ENCODE measurements around the gene ZCCHC14.

DNA sequence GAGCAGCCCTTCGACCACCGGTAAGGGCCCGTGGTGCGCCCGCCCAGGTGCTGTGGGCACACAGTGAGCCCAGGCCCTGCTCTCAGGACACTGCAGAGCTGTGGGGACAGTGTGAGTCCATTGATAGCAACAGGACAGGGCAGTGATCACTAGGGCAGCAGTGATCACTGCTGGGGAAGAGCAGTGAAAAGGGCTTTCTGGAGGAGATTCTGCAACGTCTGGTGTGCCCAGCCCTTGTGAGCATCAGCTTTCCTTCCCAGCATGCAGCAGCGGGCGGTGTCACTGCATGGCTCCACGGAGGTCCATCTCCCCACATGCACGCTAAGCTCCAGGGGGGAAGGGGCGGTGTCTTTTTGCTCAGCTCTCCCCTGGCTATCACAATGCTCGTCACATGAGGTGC is 68.6 kb downstream of the ZCCHC14 start:
- TF ChIP-seq, protein P1, sequence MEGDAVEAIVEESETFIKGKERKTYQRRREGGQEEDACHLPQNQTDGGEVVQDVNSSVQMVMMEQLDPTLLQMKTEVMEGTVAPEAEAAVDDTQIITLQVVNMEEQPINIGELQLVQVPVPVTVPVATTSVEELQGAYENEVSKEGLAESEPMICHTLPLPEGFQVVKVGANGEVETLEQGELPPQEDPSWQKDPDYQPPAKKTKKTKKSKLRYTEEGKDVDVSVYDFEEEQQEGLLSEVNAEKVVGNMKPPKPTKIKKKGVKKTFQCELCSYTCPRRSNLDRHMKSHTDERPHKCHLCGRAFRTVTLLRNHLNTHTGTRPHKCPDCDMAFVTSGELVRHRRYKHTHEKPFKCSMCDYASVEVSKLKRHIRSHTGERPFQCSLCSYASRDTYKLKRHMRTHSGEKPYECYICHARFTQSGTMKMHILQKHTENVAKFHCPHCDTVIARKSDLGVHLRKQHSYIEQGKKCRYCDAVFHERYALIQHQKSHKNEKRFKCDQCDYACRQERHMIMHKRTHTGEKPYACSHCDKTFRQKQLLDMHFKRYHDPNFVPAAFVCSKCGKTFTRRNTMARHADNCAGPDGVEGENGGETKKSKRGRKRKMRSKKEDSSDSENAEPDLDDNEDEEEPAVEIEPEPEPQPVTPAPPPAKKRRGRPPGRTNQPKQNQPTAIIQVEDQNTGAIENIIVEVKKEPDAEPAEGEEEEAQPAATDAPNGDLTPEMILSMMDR (conservative IDR thresholded peaks at IDR 0.05; ENCODE audit: low read depth, low read length), result no peak
- TF ChIP-seq EZH2 (IDR thresholded peaks at IDR 0.05; ENCODE audit: borderline replicate concordance, low read depth, low read length, poor library complexity, severe bottlenecking), result no peak
